GM19438 (cell line): ENCODE results near the gene GRIA2.

ENCODE experiments used
- ATAC-seq: cut with Tn5 transposase; IDR thresholded peaks from one replicate; pipeline ENCODE4 v1.9.1; 2021; ENCODE audit warnings: low read depth; ENCODE audit not compliant: unreplicated experiment

The GRIA2 gene

DNA sequence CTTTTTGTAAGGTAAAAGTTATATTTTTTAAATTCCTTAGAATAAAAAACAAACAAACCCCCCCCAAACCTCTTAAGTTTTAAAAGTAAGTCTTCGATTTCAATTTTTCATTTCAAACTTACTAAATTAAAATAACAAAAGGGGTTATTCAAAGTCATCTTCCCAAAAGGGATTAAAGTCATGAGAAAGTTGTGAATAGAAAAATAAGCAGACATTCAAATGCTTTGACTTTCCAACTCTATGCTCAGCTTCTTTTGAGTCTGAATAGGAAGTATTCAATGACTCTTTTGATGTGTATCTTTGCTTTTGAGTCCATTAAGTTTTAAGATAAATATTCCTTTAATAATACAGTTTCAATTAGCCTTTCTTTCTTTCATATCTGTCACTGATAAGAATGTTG lies 138.3 kb downstream of the GRIA2 start:
- no peak for ATAC-seq

DNA sequence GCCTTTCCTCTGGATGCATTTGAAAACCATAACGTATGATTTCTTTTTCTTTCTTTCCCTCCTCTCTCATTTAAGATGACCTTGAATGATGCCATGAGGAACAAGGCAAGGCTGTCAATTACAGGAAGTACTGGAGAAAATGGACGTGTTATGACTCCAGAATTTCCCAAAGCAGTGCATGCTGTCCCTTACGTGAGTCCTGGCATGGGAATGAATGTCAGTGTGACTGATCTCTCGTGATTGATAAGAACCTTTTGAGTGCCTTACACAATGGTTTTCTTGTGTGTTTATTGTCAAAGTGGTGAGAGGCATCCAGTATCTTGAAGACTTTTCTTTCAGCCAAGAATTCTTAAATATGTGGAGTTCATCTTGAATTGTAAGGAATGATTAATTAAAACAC lies 142.8 kb downstream of the GRIA2 start:
- no peak for ATAC-seq

DNA sequence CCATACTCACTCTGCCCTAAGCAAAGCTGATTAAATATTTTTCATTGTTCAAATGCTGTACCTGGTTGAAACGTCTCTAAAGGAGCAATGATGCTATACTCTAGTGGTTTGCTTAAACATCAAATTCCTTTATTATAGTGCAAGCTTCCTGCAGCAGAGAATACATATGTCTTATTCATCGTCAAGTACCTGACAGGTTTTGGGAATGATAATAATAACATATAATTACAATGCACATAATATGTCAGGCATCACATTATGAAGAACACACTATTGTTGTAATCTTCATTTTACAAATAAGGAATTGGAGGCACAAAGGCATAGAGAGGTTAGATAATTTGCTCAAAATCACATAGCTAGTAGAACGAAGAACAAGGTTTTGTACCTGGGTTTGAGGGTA lies 151.6 kb downstream of the GRIA2 start:
- no peak for ATAC-seq

DNA sequence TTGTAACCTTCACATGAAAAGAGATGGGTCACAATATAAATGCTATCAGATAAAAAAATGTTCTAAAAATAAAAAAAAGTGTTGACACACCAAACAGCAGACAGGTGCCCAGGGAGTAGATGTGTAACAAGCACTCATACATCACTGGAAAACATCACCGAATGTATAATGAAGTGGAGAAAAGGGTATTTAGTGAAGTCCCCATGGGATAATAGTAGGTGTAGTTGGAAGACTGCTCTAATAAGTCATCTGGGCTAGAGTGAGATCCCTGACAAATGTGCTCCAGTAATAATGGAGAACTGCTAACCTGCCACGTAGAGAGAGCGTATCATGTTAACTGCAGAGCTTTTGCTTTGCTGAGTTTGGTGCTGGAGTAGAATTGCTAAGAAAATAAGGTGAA lies 152.0 kb downstream of the GRIA2 start:
- ATAC-seq, result no peak

DNA sequence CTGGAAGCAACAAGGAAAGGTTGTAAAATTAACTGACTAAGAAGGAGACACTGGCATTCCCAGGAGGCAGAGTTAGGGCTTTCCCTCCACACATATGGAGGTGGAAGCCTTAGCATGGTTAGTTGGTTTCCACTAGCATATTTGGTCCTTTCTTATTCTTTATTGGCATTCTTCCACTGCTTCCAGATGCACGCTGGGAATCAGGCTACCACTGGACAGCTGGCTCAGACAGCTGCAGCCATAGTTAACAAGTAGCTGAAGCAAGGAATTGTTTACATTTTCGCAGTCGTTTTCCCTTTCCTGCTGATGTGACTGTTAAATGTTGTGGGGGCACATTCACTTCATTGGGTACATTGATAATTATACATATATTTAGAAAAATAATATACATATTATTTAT lies 169.2 kb downstream of the GRIA2 start:
- ATAC-seq, result no peak

DNA sequence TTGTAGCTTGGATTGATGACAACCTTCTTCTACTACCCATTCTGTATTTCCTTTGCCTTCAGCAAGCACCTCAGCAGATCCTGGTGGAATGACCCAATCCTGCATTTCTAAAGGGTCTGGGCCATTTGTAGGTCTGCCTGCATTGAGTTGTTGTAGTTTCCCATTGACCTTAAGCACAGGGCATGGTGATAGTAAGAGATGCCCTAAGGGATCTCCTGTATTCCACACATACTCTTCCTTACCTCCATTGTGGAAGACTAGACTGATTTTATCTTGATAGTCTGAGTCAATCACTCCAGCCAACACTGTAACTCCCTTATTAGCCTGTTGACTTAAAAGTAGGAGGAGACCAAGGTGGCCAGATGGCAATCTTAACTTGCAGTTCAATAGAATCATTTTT lies 184.5 kb downstream of the GRIA2 start:
- no peak for ATAC-seq
